Spinal cord (tissue), 10 donors: ENCODE data around the gene C1QL4. TPM values are rescaled to one million over a fixed set of nuclear protein-coding genes. Genes with fewer than 3 reads are reported as not detected.
"Not testable (repeated sequence)": the region's sequence is repeated elsewhere in the genome, so short reads cannot be mapped to it uniquely, and the experiment has no call there.

Experiments used
- DNase-seq, 6 donors: peaks; one replicate each; pipeline versions ENCODE4 v3.0.0 to v3.0.0-alpha.2; 2013 to 2015; ENCODE audit warnings: low spot score in 6 of 6, low read depth in 4 of 6
- H3K27ac ChIP-seq: one replicate; pipeline ENCODE4 v1.5.1; 2013; ENCODE audit warnings: low read depth, low read length, control low read depth
- H3K27me3 ChIP-seq: one replicate; pipeline ENCODE4 v1.6.1; 2013; ENCODE audit warnings: low read length; ENCODE audit not compliant: control insufficient read depth, insufficient read depth
- H3K36me3 ChIP-seq: one replicate; pipeline ENCODE4 v1.6.1; 2013; ENCODE audit warnings: low read length; ENCODE audit not compliant: control insufficient read depth, insufficient read depth
- H3K4me1 ChIP-seq: one replicate; pipeline ENCODE4 v1.6.1; 2013; ENCODE audit warnings: low read length; ENCODE audit not compliant: control insufficient read depth, insufficient read depth
- H3K4me3 ChIP-seq: one replicate; pipeline ENCODE4 v1.5.1; 2013; ENCODE audit warnings: low read depth, low read length, control low read depth
- H3K9me3 ChIP-seq: one replicate; pipeline ENCODE4 v1.6.1; 2013; ENCODE audit warnings: low read length; ENCODE audit not compliant: control insufficient read depth, insufficient read depth
- WGBS: methylation state at CpG from one replicate; pipeline ENCODE4 v1.1.5; 2013; ENCODE audit warnings: missing lambda C conversion rate; ENCODE audit not compliant: insufficient coverage; 5-methylcytosine and 5-hydroxymethylcytosine counted together
- polyA plus RNA-seq, 2 donors: library from polyadenylated mRNA; unstranded; fragments of 120-200 nt; gene quantifications; one replicate each; pipeline ENCODE4 v1.2.1, GENCODE V29; 2013; ENCODE audit not compliant: insufficient read length in 2 of 2
- total RNA-seq, 2 donors: library from RNA; depleted of rRNA in 1 of 2; stranded (reverse); fragments of 120-200 nt in 1 of 2; fragments of >200 nt in 1 of 2; gene quantifications; one replicate each; pipeline versions ENCODE4 v1.2.3 to v1.2.4, GENCODE V29; 2013 to 2014
- donor health status: healthy.

Gene C1QL4
- total and polyA plus RNA-seq, 4 donors, result 3.8 to 34.6 (median 14.9) TPM

DNA sequence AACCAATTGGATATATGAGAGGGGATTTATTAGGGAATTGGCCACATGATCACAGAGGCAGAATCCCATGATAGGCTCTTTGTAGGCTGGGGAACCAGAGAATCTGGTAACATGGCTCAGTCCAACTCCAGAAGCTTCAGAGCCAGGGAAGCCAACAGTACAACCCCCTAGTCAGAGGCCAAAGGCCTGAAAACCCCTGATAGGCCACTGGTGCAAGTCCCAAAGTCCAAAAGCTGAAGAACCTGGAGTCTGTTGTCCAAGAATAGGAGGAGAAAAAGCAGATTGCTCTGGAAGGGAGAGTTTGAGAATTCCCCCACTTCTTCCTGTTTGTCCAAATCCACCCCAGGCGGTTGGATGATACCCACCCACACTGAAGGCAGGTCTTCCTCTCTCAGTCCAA is 22.2 kb downstream of the C1QL4 start:
- H3K27me3 ChIP-seq, result no peaks in the 10 kb centered on the region
- no peak overlapping the region for H3K4me3 ChIP-seq
- no peaks in the 10 kb centered on the region for H3K36me3 ChIP-seq
- 71% methylated on average over 1 of the region's 1 CpG for WGBS
- no peaks in the 10 kb centered on the region for H3K4me1 ChIP-seq
- H3K27ac ChIP-seq, result no peak overlapping the region
- no peaks in the 10 kb centered on the region for H3K9me3 ChIP-seq
- DNase-seq, result no peak

DNA sequence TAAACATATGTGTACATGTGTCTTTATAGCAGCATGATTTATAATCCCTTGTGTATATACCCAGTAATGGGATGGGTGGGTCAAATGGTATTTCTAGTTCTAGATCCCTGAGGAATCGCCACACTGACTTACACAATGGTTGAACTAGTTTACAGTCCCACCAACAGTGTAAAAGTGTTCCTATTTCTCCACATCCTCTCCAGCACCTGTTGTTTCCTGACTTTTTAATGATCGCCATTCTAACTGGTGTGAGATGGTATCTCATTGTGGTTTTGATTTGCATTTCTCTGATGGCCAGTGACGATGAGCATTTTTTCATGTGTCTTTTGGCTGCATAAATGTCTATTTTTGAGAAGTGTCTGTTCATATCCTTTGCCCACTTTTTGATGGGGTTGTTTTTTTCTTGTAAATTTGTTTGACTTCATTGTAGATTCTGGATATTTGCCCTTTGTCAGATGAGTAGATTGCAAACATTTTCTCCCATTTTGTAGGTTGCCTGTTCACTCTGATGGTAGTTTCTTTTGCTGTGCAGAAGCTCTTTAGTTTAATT is 26.5 kb downstream of the C1QL4 start:
- H3K36me3 ChIP-seq, DNase-seq, H3K27me3 ChIP-seq, H3K9me3 ChIP-seq, H3K4me1 ChIP-seq, H3K4me3 ChIP-seq, H3K27ac ChIP-seq: not testable (repeated sequence)
- WGBS, result no CpG with 5 or more reads among the region's 3 CpGs

DNA sequence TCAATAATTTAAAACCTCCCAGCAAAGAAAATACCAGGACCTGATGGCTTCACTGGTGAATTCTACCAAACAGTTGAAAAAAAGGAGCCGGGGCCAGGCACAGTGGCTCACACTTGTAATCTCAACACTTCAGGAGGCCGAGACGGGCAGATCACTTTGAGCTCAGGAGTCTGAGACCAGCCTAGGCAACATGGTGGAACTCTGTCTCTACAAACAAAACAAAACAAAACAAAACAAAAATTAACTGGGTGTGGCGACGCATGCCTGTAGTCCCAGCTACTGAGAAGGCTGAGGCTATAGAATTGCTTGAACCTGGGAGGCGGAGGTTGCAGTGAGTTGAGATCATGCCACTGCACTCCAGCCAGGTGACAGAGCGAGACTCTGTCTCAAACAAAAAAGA is 27.6 kb downstream of the C1QL4 start:
- no peaks in the 10 kb centered on the region for H3K9me3 ChIP-seq
- no peak overlapping the region for H3K27ac ChIP-seq
- WGBS, result 90% methylated on average over 5 of the region's 7 CpGs
- peaks cover 5% of the 10 kb centered on the region for H3K27me3 ChIP-seq
- no peak overlapping the region for H3K4me3 ChIP-seq
- no peaks in the 10 kb centered on the region for H3K4me1 ChIP-seq
- H3K36me3 ChIP-seq, result no peaks in the 10 kb centered on the region
- no peak for DNase-seq

DNA sequence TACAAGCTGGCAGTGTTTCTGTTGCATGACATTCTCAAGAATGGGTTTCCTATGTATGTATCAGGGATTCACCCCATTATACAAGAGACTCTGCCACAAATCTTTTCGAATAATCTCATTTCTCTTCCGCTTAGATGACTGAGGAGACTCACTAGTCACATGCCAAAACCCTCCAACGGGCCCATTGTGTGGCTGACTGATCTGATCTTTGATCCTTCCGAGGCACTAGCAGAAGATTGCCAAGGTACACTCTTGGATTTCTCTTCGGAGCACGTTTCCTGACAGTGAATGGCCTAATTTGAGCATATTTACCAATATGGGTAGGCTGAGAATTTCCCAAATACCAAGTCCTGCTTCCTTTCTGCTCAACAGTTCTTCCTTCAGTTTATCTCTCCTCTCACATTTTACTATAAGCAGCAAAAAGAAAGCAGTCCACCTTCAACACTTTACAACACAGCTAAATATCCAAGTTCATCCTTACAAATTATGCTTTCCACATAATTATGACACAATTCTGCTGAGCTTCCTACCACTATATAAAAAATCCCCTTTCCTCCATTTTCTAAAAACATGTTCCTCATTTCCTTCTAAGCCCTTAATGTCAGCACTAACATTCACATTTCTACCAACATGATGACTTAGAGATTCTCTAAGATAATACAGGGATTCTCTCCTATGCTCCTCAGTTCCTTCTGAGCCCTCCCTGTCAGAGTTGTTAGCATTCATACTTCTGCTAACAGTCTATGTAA is 31.1 kb downstream of the C1QL4 start:
- H3K27ac ChIP-seq, result no peak overlapping the region
- no peak overlapping the region for H3K4me3 ChIP-seq
- no peaks in the 10 kb centered on the region for H3K4me1 ChIP-seq
- H3K27me3 ChIP-seq, result peaks cover 16% of the 10 kb centered on the region
- no peaks in the 10 kb centered on the region for H3K36me3 ChIP-seq
- no peaks in the 10 kb centered on the region for H3K9me3 ChIP-seq
- WGBS, result 77% methylated on average over 6 of the region's 6 CpGs
- no peak for DNase-seq

DNA sequence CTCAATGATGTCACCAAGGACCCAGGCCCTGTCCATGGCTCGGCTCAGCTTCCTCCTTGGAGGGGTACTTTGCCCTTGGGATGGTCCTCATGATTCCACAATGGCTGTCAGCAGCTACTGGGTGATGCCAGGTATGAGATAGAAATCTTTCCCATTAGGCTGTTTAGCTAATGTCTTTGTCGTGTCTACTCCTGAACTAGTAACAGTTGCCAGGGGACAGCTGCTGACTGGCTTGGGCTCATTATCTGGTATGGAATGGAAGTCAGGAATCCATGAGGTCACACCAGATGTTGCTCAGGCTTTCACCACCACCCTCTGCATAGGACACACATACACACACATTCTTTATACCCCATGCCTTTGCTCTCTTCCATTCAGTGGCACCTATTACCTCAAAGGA is 32.8 kb downstream of the C1QL4 start:
- DNase-seq, result no peak
- H3K27me3 ChIP-seq, result peaks cover 12% of the 10 kb centered on the region
- 75% methylated on average over 1 of the region's 2 CpGs for WGBS

GRCh38 chr12:49301760-49302159 is 35.2 kb downstream of the C1QL4 start:
- Histone ChIP-seq H3K9me3 (no peaks in the 10 kb centered on the region), H3K27ac (no peak overlapping the region), H3K36me3 (no peaks in the 10 kb centered on the region), H3K4me1 (peaks cover 6% of the 10 kb centered on the region), H3K27me3 (peaks cover 34% of the 10 kb centered on the region), H3K4me3 (no peak overlapping the region)
- DNase-seq, result no peak
- WGBS, result 76% methylated on average over 3 of the region's 4 CpGs

More for the DNA sequence above, 32.8 kb downstream of the C1QL4 start:
- Histone ChIP-seq H3K4me1 (no peaks in the 10 kb centered on the region), H3K9me3 (no peaks in the 10 kb centered on the region), H3K27ac (no peak overlapping the region), H3K4me3 (no peak overlapping the region), H3K36me3 (no peaks in the 10 kb centered on the region)

DNA sequence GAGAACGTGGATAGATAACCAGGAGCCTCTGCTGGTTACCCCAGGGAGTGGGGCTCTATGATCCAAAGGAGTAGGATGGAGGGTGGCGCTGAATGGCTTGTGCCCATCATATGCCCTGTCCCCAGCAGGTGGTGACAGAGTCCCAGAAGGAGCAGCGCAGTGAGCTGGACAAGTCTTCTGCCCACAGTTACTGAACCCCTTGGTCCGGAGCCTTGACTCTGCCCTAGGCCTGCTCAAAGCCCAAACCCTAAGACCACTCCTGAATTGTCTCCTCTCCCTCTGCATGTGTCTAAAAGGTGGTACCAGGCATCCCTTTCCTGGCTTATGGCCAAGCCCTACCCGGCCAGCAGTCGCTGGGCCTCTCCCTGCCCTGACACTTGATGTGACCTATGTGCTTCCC is 38.8 kb downstream of the C1QL4 start:
- H3K27ac ChIP-seq, result no peak overlapping the region
- DNase-seq, result no peak
- no peaks in the 10 kb centered on the region for H3K9me3 ChIP-seq
- no peaks in the 10 kb centered on the region for H3K36me3 ChIP-seq
- H3K4me3 ChIP-seq, result no peak overlapping the region
- H3K27me3 ChIP-seq, result peaks cover 65% of the 10 kb centered on the region
- 32% methylated on average over 6 of the region's 6 CpGs for WGBS
- peaks cover 40% of the 10 kb centered on the region for H3K4me1 ChIP-seq

- 22% methylated on average over 5 of the region's 8 CpGs for WGBS
- Histone ChIP-seq H3K27me3 (peaks cover 69% of the 10 kb centered on the region), H3K4me1 (peaks cover 45% of the 10 kb centered on the region), H3K4me3 (no peak overlapping the region), H3K9me3 (no peaks in the 10 kb centered on the region), H3K27ac (no peak overlapping the region), H3K36me3 (no peaks in the 10 kb centered on the region)
- DNase-seq, result no peak
Observed at GRCh38 chr12:49297695-49298060, 39.3 kb downstream of the C1QL4 start.

GRCh38 chr12:49296836-49297694 is 39.9 kb downstream of the C1QL4 start:
- whole genome bisulfite sequencing, result 2% methylated on average over 77 of the region's 77 CpGs
- peak in 2 of 6 donors; percentile 18 to 28 for DNase-seq
- no peaks in the 10 kb centered on the region for H3K9me3 ChIP-seq
- no peak overlapping the region for H3K4me3 ChIP-seq
- H3K27ac ChIP-seq, result no peak overlapping the region
- H3K36me3 ChIP-seq, result no peaks in the 10 kb centered on the region
- peaks cover 70% of the 10 kb centered on the region for H3K27me3 ChIP-seq
- peaks cover 46% of the 10 kb centered on the region for H3K4me1 ChIP-seq
